HG03175 (cell line): Measurements from ENCODE around the gene RPS10.
"Not testable (repeated sequence)": the region's sequence is repeated elsewhere in the genome, so short reads cannot be mapped to it uniquely, and the experiment has no call there.

Source experiments
- ATAC-seq: cut with Tn5 transposase; IDR thresholded peaks from one replicate; pipeline ENCODE4 v1.9.1; 2021; ENCODE audit warnings: mild to moderate bottlenecking, moderate library complexity; ENCODE audit not compliant: unreplicated experiment

Gene RPS10

DNA sequence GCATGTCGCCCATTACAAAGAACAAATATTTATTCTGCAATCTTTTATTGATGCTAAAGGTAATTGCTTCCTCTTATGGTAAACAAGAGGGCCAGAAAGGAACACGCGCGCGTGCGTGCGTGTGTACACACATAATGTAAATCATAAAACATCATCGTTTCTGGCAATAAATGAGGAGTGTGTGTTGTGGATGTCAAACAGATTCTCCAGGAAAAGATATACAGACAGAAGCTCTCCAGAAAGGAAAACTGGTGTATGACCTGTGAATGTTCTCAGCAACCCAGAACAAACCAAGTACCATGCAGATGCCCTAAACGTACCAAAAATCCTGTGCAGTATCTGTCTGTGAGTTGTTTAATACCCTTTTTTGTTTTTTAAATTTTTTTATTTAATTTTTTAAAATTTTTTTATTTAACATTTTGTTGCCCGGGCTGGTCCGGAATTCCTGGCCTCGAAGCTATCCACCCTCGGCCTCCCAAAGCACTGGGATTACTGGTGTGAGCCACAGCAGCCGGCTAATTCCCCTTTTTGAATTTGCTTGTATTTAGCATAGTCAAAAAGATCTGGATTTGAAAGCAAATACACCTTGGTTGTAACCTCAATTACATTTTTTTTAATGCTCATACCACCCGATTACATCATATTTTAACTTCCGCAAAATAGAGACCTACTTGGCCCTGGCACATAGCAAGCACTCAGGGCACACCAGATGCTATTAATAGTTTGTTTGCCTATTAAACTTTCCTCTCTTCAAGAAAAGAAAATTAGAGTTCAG lies 32.5 kb downstream of the RPS10 start:
- no peak for ATAC-seq

DNA sequence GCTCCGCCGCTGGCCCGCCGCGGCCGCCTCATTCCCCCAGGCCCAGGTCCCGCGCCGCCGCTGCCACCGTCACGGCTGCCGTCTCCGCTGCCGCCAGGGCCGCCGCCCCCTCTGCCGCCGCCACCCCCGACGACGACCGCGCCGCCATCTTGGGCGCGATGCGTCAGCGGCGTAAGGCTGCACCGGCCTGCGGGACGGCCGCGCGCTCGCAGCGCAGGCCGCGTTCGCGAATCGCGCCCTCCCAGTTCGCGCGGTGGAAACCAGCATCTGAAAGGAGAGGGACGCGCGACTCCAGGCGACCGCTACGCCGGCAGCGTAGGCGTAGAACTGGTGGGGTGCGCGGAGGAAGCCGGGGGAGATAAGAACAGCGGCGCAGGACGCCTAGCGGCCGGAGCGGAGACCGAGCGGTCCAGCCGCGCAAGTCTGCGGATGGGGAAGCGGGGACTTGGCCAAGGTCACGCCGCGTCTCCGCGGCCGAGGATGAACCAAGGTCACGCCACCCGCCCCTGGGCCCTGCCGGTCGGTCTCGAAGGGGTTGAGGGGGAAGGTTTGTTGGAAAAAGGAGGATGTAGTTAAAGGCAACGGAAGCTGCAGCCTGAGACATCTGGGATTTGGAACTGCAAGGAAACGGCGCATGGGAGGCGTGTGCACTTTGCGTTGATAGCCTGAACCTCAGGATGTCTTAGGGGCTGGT lies 33.2 kb downstream of the RPS10 start, which contains the start of gene NUDT3:
Gene NUDT3, minus strand, starts transcription at position 173 of the 694 bp plus-strand sequence. CDS start 307 bp downstream, outside the sequence.
- ATAC-seq: peak; percentile 87

DNA sequence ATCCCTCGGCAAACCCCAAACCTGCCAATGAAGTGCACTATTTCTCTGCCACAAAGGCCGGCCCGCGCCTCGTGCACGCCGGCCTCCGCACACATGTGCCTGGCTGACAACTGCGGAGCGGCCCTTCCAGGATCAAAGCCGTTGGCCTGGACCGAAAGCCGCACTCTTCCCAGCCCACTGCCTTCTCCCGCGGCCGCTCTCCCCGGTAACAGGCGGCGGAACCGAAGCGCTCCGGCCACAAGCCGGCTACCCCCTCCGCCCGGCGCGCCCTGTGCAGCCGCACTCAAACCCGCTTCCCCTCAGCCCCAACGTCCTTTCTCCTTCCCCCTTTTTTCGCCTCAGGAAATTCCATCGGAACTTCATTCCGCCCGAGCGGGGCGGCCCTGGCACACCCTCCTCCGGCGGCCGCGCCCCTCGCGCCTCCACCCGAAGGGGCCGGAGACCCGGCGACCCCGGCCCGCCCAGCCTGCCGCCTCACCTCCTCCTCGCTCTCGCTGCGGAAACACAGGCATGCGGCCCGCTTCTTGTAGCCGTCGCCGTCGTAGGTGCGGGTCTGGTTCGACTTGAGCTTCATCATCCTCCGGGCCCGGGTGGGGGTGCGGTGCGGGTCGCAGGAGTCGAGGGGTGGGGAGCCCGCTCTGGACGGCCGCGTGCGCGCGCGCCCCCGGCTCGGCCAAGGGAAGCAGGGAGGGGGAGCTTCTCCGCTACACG lies 33.9 kb downstream of the RPS10 start:
- ATAC-seq: peak; percentile 36

DNA sequence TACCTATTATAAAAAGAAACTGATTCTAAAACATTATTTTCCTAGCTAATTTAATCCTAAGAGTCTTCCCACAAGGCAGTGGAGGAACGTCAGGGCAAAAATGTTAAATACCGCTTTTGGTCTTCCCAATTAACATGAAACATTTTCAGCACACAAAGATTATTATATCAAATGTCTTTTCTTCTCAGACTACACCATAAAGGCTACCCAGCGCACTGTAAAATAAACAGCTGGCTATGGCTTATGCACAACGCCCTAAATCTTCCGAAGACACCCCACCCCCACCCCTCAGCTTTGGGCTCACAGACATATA lies 34.4 kb downstream of the RPS10 start:
- no peak for ATAC-seq

DNA sequence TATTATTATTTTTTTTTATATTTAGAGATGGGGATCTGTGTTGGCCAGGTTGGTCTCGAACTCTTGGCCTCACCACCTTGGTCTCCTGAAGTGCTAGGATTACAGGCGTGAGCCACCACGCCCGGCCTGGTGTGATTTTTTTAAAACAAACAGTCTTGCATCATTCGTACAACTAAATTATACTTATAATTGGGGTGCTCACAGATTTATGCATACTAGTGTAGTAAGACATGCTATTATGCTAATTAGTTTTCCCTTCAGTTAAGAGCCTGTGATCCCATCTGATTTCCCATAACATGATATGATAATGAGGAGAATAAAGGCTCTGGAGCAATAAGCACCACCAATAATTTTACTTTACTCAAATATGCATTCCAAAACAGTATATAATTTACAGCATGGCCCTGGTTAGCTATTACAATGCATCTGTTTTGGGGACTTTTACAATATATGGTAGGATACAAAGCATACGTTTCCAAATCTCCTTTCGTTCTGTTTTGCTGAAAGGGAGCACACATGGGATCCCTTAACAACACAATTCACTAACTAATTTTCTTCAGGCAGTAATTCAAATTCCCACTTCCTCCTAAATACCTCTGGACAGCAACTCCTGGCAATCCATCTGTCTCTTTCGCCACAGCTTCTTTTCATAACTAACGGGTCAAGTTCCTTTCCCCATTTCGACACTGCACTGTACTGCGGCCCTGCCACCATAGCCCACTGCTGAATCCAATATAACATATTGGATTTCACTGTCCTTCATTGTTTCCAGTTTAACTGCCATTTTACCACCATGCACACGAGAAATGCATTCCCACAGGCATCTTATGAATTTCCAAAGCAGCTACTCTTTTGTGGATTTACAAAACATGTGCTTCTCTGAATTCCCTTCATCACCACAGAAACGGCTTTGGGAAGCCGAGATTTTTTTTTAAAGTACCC lies 35.1 kb downstream of the RPS10 start:
- ATAC-seq: no peak

DNA sequence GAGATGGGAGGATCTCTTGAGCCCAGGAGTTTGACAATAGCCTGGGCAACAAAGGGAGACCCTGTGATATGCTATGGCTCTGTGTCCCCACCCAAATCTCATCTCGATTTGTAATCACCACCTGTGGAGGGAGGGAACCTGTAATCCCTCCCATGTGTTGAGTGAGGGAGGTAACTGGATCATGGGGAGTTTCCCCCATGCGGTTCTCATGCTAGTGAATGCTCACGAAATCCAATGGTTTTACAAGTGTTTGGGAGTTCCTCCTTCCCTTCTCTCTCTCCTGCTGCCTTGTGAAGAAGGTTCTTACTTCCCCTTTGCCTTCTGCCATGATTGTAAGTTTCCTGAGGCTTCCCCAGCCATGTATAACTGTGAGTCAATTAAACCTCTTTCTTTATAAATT lies 36.8 kb downstream of the RPS10 start:
- no peak for ATAC-seq

DNA sequence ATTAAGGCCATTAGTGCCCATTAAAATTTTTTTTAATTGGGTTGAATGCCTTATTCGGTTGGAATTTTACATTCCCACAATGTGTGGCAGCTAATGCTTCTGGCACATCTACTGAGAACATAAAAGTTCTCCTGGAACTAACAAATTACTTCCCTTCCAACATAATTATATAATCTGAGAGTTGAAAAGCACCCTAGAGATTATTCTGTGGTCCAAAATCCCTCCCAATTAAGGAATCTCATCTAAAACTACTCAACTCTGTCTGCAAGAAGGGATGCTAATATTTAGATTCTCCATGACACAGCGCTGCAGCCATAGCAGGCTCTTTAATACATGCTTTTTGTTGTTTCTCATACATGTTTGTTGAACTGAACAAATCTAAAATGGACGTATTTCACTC lies 37.4 kb downstream of the RPS10 start:
- ATAC-seq: no peak

DNA sequence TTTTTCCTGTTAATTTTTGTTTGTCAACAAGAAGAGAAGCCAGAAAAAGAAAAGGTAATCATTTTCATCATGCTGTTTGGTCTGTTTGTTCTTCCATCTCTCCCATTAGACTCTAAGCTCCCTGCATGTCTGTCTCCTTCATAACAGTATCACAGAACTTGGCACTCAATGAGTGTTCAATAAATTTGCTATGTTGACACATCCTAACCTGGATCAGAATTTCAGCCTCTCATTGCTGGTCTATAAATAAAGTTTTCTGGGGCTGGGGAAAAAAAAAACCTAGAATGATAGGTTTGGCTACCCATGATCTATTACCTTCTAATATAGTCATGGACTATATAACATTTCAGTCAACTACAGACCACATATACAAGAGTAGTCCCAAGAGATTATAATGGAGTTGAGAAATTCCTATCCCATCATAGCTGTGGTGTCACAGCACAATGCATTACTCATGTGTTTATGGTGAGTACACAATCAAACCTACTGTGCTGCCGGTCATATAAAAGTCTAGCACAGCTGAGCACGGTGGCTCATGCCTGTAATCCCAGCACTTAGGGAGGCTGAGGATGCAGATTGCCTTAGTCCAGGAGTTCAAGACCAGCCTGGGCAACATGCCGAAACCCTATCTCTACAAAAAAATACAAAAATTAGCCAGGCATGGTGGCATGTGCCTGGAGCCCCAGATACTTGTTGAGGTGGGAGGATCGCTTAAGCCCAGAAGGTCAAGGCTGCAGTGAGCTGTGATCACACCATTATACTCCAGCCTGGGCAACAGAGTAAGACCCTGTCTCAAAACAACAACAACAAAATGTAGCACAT lies 39.3 kb downstream of the RPS10 start:
- no peak for ATAC-seq

DNA sequence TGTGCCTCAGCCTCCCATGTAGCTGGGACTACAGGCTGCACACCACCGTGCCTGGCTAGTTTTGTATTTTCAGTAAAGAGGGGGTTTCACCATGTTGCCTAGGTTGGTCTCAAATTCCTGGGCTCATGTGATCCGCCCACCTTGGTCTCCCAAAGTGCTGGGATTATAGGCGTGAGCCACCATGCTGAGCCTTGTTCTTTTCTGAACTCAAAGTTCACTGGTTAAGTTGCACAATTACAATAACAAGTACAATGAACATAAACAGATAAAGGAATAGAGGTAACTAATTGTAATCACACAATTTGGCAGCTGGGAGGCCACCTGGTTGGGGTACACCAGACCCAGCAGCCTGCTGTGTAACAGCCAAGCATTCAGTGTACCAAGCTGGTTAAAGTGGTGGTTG lies 40.1 kb downstream of the RPS10 start:
- ATAC-seq: no peak

DNA sequence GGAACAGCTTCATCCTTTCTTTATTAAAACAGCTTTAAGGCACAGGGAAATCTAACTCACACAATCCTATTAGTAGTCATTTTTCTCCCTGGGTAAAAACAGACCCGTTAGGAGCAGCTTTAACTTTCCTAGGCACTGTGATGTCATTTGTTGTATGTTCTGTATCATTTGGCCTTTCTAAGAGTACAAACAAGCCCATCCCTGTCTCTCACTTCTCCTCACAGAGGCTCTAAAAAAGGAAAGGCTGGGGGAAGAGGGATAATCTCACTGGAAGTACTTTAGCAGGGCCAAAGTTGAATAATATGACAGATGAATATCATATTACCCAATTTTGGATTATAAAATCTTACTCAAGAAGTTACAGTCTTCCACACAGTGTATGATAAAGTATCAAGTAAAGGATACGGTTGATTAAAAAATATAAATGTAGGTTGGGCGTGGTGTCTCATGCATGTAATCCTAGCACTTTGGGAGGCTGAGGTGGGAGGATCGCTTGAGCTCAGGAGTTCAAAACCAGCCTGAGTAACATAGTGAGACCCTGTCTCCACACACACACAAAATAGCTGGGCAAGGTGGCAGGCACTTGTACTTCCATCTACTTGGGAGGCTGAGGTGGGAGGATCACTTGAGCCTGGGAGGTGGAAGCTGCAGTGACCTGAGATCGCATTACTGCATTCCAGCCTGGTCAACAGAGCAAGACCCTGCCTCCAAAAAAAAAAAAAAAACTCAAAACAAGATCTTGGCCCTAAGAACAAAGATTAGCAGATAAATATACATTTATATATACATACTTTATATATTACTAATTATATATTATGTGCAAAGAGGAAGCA lies 41.3 kb downstream of the RPS10 start:
- ATAC-seq: no peak

DNA sequence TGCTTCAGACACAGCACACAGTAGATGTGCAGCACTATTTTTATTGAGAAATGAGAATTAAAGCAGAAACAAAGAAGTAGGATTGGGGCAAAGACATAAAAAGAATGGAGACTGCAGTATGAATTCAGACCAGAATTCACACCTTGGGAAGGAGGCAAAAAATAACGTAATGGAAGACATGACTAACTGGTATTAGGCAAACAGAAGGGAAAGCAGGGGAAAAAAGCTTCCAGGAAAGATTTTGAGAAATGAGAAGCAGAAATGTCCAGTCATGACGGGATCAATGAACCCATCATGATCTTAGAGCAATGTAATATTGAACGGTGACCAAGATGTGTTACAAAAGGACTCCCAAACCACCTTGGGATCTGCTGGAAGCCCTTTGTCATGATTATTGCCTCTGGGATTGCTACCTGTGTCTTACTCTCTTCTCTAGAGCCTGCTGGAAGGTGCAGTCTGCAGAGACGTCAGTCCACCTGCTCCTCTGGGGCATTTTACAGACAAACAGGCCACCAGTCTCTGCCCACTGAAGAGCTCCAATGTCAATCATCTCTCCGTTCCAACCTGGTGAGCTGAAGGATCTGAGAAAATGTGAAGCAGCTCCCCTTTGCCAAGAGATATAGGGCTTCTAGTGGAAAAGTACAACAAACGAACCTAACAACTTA lies 42.1 kb downstream of the RPS10 start:
- ATAC-seq: no peak

DNA sequence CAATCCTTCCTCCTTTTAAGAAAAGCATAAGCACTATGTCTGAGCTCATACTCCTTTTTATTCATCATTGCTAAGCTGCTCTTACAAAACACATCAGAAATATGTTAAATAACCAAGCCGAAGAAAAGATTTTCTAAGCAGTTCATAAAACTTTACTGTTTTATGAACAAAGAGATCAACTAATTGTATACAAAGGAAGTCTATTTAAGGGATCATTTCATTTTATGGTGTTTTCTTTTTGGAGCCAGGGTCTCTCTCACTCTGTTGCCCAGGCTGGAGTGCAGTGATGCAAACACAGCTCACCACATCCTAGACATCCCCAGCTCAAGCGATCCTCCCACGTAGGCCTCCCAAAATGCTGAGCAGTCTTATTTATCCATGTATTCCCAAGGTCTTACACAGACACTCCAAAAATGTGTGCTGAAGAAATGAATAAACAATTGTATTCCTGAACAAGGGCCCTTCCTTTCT lies 42.7 kb downstream of the RPS10 start:
- no peak for ATAC-seq

DNA sequence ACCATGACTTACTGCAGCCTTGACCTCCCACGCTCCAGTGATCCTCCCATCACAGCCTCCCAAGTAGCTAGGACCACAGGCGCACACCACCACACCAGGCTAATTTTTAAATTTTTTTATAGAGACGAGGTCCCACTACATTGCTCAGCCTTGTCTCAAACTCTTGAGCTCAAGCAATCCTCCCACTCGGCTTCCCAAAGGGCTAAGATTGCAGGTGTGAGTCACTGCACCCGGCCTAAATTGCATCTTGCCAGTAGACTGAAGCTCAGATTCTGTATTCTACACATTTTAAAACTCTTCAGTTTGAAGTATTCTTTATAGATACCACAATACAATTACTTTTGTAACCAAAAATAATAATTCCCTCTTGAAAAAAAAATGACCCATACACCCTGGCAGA lies 44.8 kb downstream of the RPS10 start:
- no peak for ATAC-seq

DNA sequence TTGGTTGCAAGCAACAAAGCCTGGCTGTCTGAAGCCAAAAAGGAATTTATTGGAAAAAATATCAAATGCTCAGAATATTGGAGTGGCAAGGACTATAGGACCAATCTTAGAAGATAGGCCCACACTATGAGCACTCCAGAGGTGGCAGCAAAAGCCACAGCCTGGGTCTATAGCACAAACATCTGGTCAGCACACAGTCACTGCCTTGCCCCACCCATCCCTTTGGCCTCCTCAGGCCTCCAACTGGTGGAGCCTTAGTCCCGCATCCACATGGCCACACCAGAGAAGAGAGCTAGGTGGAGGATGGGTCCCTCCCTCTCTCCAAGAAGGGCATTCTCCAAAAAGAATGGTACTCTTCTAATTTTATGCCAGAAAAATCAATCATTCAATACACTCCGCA lies 47.4 kb downstream of the RPS10 start:
- no peak for ATAC-seq

DNA sequence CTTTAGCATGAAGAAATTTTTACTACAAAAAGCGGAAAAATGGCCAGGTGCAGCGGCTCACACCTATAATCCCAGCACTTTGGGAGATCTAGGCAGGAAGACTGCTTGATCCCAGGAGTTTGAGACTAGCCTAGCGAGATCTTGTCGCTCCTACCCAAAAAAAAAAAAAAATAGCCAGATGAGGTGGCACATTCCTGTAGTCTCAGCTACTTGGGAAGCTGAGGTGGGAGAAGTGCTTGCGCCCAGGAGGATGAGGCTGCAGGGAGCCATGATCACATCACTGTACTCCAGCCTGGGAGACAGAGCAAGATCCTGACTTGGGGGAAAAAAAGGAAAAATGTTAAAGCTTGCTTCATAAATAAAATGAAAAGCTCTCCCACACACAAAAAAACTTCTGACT lies 47.9 kb downstream of the RPS10 start:
- ATAC-seq: no peak

DNA sequence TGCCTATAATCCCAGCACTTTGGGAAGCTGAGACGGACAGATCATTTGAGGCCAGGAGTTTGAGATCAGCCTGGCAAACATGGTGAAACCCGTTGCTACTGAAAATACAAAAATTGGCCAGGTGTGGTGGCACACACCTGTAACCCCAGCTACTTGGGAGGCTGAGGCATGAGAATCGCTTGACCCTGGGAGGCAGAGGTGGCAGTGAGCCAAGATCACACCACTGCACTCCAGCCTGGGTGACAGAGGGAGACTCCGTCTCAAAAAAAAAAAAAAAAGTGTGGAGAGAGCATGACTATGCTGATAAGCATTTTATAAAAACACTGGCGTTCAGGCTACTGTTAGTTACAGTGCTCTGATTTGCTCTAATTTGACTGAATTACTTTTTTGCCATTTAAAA lies 48.3 kb downstream of the RPS10 start:
- ATAC-seq: not testable (repeated sequence)

DNA sequence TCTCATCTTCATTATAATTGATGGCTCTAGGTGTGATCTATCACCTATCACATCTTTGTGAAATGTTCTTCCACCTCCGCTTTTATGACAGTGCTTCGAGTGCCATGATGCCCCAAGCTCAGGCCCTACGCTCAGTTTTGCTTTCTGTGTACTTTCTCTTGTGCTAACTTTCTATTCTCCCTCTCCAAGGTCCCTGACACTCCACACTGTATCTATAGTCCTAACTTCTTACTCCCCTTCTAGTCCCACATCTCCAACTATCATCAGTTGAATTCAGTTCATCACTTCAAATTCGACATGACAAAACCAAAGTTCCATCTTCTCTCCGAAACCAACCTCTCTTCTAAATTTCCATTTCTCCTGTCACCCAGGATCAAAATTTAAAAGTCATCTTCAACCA lies 50.0 kb downstream of the RPS10 start:
- no peak for ATAC-seq

DNA sequence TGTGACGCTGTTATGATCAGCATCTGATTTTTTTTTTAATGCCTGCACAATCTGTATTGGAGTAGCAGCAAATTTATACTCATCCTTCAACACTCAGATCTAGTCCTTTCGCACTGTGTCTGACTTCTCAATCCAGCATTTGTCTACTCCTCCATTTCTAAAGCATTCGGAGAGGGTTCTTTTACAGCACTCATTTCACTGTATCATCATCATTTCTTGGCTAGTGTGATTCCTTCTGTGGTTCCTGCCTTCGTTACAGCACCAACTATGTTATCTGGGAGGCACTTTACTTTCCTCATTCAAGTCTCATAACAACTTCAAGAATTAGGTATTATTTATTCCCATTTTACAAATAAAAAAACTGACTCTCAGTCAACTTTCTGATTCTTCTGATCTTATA lies 51.4 kb downstream of the RPS10 start:
- no peak for ATAC-seq

DNA sequence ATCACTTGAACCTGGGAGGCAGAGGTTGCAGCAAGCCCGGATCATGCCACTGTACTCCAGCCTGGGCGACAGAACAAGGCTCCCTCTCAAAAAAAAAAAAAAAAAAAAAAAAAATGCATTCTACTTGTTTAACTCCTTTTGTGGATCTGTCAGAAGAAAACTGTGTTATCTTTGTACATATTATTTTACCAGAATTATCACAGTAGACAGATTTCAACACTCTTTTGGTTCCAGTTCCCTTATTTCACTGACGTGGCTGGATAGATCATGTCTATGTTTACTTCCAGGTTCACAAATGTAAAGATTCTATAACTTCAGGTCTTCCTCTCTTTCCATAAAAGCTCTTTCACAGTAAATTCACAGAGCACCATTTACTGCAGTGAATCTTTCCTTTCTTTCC lies 51.8 kb downstream of the RPS10 start:
- ATAC-seq: no peak
